GM12801 (cell line): ENCODE measurements around the gene ALG2.

Experiments
- CTCF ChIP-seq: IDR thresholded peaks from one replicate; pipeline ENCODE4 v1.5.1; 2011; ENCODE audit warnings: control low read depth; ENCODE audit not compliant: insufficient read length; ENCODE audit errors: extremely low read depth

Gene ALG2

GRCh38 chr9:99235926-99236634, 14.3 kb upstream of the ALG2 start:
- TF ChIP-seq CTCF: no peak

GRCh38 chr9:99235069-99235468, 13.3 kb upstream of the ALG2 start:
- TF ChIP-seq CTCF: no peak

GRCh38 chr9:99234618-99235017, 12.9 kb upstream of the ALG2 start:
- TF ChIP-seq CTCF: no peak

- no peak for TF ChIP-seq CTCF
These were observed 10.0 kb upstream of the ALG2 start for GRCh38 chr9:99231711-99232110.

GRCh38 chr9:99230206-99230605, 8.5 kb upstream of the ALG2 start:
- no peak for TF ChIP-seq CTCF

- TF ChIP-seq CTCF: no peak
These were observed 4.3 kb upstream of the ALG2 start for GRCh38 chr9:99226054-99226453.

- no peak for TF ChIP-seq CTCF
These were observed 2.7 kb upstream of the ALG2 start for GRCh38 chr9:99224445-99224844.
